ENCODE results near the gene RBM39. TPM values are rescaled to one million over a fixed set of nuclear protein-coding genes. Genes with fewer than 3 reads are reported as not detected.
"Not testable (repeated sequence)": the region's sequence is repeated elsewhere in the genome, so short reads cannot be mapped to it uniquely, and the experiment has no call there.

RBM39 gene
- total RNA-seq, 2 experiments from 2014 or later: 333 to 358 TPM

GRCh38 chr20:35771689-35772562 lies 29.9 kb upstream of the RBM39 start, which contains the start of gene PHF20:
TSS of gene PHF20 (plus strand) at chr20:35772015. CDS start at chr20:35801523, 29,508 bp downstream.
- DNase-seq (peak; percentile 100), ATAC-seq (peak; percentile 93)
- Mint-ChIP-seq H3K27me3 (ENCODE audit: low read depth) (no peaks in the 10 kb centered on the region), H3K4me1 (ENCODE audit: low read depth) (peaks cover 68% of the 10 kb centered on the region), H3K4me3 (peak within 1 kb of the TSS; percentile 82), H3K36me3 (ENCODE audit: low read depth) (peaks cover 32% of the 10 kb centered on the region), H3K27ac (peak within 1 kb of the TSS; percentile 94), H3K9me3 (ENCODE audit: insufficient read depth) (peaks cover 8% of the 10 kb centered on the region)
- ChIA-PET CTCF (interaction anchor here (0.8 to 3.9 kb wide), 6 partner anchors 28 to 182 kb away, joined by 3 to 44 read pairs (median 4); partner anchors contain the start of genes RBM39 and SCAND1), POLR2A (interaction anchor here (0.6 to 11.2 kb wide), 10 partner anchors 25 to 803 kb away, joined by 3 to 401 read pairs (median 4); partner anchors contain the start of genes RBM39 and SCAND1)

DNA sequence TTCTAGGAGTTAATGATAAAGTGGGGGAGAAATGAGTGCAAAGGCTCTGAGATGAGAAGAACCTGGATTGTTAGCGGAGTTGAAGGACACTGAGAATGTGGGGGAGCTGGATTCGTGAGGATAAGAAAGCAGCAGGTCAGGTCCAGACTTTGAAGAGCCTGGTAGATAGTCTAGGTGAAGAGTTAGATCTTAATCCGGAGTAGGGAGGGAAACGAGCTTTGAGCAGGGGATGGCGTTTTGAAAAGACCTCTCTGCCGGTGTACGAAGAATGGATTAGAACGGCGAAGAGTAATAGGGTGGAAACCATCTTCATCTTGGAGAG lies 29.3 kb upstream of the RBM39 start:
- no peak for DNase-seq
- H3K27ac Mint-ChIP-seq: peak overlapping the region; percentile 94
- POLR2A ChIA-PET: interaction anchor here (0.6 to 11.2 kb wide), 7 partner anchors 26 to 183 kb away, joined by 3 to 401 read pairs (median 5); partner anchors contain the start of genes RBM39 and SCAND1
- H3K9me3 Mint-ChIP-seq (ENCODE audit: insufficient read depth): peaks cover 8% of the 10 kb centered on the region
- no peaks in the 10 kb centered on the region for H3K27me3 Mint-ChIP-seq (ENCODE audit: low read depth)
- CTCF ChIA-PET: interaction anchor here (0.8 to 3.9 kb wide), 4 partner anchors 28 to 183 kb away, joined by 3 to 44 read pairs (median 4); partner anchors contain the start of genes RBM39 and SCAND1
- H3K36me3 Mint-ChIP-seq (ENCODE audit: low read depth): peaks cover 29% of the 10 kb centered on the region
- H3K4me1 Mint-ChIP-seq (ENCODE audit: low read depth): peaks cover 64% of the 10 kb centered on the region
- H3K4me3 Mint-ChIP-seq: peak overlapping the region; percentile 63
- ATAC-seq: no peak

DNA sequence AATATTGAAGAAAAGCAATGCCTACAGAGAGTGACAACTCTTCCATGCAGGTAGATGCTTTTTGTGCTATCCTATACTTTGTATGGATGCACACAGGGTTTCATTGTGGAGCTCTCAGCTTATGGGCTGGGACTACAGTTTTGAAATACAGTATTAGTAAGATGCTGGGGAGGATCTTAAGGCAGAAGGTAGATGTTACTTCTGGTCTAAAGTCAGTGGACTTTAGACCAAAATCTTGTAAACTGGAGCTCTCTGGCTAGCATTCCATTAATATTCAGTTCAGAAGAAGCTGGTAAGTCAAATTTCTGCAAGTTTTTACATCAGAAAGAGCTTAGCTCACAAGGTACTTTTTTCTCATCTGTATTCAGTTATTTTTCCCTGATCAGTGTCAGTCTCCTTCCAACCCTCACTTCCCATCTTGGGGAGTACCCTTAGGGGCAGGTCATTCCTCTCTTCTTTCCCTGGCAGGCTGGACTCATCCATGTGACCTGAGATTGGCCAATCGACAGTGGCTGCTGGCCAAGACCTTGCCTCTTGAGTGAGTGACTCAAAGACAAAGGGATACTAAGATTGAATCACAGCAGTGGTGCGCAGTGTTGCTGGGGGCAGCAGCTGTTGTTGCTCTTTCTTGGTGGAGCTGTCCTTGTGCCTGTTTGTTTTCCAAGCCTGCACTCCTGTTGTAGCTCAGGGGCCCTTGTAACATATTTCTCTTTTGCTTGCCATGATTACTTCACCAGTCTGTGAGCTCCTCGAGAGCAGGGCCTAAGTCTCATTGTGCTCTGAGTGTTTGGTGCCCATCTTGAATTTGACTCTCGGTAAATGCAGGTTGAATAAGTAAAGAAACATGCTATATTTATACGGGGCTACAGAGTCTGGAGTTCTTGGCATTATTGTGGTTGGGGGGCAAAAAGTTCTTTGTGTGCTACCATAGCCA lies 26.9 kb upstream of the RBM39 start:
- ChIA-PET POLR2A (interaction anchor here (0.9 to 11.2 kb wide), 4 partner anchors 22 to 150 kb away, joined by 3 to 401 read pairs (median 3); partner anchors contain the start of gene RBM39), CTCF (interaction anchor here (0.6 to 2.3 kb wide), 6 partner anchors 8 to 185 kb away, joined by 3 to 48 read pairs (median 6); partner anchors contain the start of genes RBM39 and SCAND1)
- H3K9me3 Mint-ChIP-seq (ENCODE audit: insufficient read depth): peaks cover 8% of the 10 kb centered on the region
- DNase-seq (peak; percentile 56), ATAC-seq (no peak)
- H3K27ac Mint-ChIP-seq: peak overlapping the region; percentile 99
- H3K36me3 Mint-ChIP-seq (ENCODE audit: low read depth): peaks cover 20% of the 10 kb centered on the region
- peak overlapping the region; percentile 77 for H3K4me3 Mint-ChIP-seq
- H3K27me3 Mint-ChIP-seq (ENCODE audit: low read depth): no peaks in the 10 kb centered on the region
- peaks cover 52% of the 10 kb centered on the region for H3K4me1 Mint-ChIP-seq (ENCODE audit: low read depth)

DNA sequence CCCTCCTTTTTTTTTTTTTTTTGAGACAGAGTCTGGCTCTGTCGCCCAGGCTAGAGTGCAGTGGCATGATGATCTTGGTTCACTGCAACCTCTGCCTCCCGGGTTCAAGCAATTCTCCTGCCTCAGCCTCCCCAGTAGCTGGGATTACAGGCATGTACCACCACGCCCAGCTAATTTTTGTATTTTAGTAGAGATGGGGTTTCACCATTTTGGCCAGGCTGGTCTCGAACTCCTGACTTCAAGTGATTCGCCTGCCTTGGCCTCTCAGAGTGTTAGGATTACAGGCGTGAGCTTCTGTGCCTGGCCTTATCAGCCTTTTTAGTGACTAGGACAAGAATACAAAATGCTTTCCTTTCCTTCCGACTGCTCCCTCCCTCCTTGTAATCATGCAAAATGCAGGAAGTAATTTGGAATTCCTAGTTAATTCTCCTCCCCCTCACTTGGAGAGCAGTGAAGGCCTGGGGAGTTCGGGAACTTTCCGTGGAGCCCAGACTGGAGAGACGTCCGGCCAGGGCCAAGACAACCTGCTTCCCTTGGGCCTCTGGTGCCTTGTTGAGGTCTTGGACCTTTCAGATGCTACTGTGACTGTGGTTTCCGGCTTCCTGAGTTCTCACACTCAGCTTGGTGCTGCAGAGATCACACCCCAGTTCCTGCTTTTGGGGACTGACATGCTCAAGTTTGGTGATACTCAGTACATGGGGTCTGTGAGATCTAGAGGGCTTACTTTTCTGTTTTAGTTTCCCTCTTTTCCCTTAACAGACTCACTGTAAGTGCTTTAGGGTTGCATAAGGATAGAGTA lies 25.8 kb upstream of the RBM39 start:
- peak overlapping the region; percentile 99 for H3K27ac Mint-ChIP-seq
- H3K27me3 Mint-ChIP-seq (ENCODE audit: low read depth): no peaks in the 10 kb centered on the region
- ATAC-seq: peak; percentile 49
- H3K4me3 Mint-ChIP-seq: peak overlapping the region; percentile 77
- ChIA-PET CTCF (interaction anchor here (0.6 to 2.3 kb wide), 6 partner anchors 9 to 187 kb away, joined by 3 to 48 read pairs (median 6); partner anchors contain the start of genes RBM39 and SCAND1), POLR2A (interaction anchor here (0.5 to 11.2 kb wide), 3 partner anchors 21 to 318 kb away, joined by 3 to 401 read pairs (median 3); partner anchors contain the start of gene RBM39)
- DNase-seq: peak; percentile 87
- H3K4me1 Mint-ChIP-seq (ENCODE audit: low read depth): peaks cover 41% of the 10 kb centered on the region
- H3K36me3 Mint-ChIP-seq (ENCODE audit: low read depth): peaks cover 8% of the 10 kb centered on the region
- peaks cover 8% of the 10 kb centered on the region for H3K9me3 Mint-ChIP-seq (ENCODE audit: insufficient read depth)

DNA sequence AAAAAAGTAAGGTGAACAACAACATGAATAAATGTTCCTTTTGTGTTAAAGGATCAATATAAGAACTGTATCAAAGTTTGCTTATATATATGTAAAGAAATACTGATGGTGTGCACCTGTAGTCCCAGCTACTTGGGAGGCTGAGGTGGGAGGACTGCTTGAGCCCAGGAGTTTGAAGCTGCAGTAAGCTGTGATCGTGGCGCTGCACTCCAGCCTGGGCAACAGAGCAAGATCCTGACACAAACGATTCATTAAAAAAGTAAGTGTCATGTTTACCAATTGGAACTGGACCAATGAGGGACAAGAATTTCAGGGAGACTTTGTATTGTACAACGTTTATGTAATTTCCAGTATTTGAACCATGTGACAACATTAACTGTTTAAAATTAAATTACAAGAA lies 24.8 kb upstream of the RBM39 start:
- DNase-seq (no peak), ATAC-seq (no peak)
- Mint-ChIP-seq H3K4me3 (no peak overlapping the region), H3K27ac (peak overlapping the region; percentile 57), H3K36me3 (ENCODE audit: low read depth) (peaks cover 8% of the 10 kb centered on the region), H3K4me1 (ENCODE audit: low read depth) (peaks cover 40% of the 10 kb centered on the region), H3K27me3 (ENCODE audit: low read depth) (no peaks in the 10 kb centered on the region), H3K9me3 (ENCODE audit: insufficient read depth) (peaks cover 8% of the 10 kb centered on the region)
- ChIA-PET CTCF (interaction anchor here (2.3 kb wide), 1 partner anchor 23 kb away, joined by 48 read pairs; the partner anchor contains the start of gene RBM39), POLR2A (interaction anchor here (1.2 to 11.2 kb wide), 2 partner anchors 26 to 103 kb away, joined by 3 to 401 read pairs; partner anchors contain the start of gene RBM39)

DNA sequence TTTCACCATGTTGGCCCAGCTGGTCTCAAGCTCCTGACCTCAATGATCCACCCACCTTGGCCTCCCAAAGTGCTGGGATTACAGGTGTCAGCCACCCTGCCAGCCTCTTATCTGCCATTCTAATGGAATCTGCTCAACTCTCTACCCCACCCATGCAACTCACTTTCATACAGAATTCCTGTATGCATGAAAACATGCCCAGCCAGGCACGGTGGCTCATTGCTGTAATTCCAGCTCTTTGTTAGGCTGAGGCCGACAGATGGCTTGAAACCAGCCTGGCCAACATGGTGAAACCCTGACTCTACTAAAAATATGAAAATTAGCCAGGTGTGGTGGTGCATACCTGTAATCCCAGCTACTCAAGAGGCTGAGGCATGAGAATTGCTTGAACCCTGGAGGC lies 22.9 kb upstream of the RBM39 start:
- DNase-seq; H3K9me3 Mint-ChIP-seq (ENCODE audit: insufficient read depth); ATAC-seq; H3K4me3 Mint-ChIP-seq; H3K36me3 Mint-ChIP-seq (ENCODE audit: low read depth); H3K27ac Mint-ChIP-seq; H3K27me3 Mint-ChIP-seq (ENCODE audit: low read depth): not testable (repeated sequence)
- CTCF ChIA-PET: interaction anchor here (1.7 kb wide), 1 partner anchor 21 kb away, joined by 8 read pairs; no protein-coding TSS in a partner anchor
- H3K4me1 Mint-ChIP-seq (ENCODE audit: low read depth): peaks cover 29% of the 10 kb centered on the region
- POLR2A ChIA-PET: interaction anchor here (2.4 kb wide), 1 partner anchor 22 kb away, joined by 13 read pairs; the partner anchor contains the start of gene RBM39

DNA sequence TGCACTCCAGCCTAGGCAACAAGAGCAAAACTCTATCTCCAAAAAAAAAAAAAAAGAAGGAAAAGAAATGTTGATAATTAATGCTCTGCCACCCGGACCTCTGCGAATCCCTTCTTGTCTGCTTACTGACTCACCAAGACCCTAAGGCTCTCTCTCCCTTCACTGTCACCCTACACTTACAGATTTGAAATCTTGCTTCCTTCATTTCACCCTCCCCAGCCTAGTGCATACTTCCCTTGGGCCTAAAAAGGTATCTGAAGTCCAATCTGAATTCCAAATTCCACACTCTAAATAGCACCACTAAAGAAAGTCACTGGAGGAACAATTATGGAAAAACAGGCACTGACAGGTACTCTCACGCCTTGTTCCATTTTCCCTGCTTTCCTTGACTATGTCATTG lies 20.4 kb upstream of the RBM39 start:
- ATAC-seq: no peak
- Mint-ChIP-seq H3K4me1 (ENCODE audit: low read depth) (peaks cover 7% of the 10 kb centered on the region), H3K4me3 (no peak overlapping the region), H3K36me3 (ENCODE audit: low read depth) (no peaks in the 10 kb centered on the region), H3K27ac (no peak overlapping the region), H3K27me3 (ENCODE audit: low read depth) (no peaks in the 10 kb centered on the region), H3K9me3 (ENCODE audit: insufficient read depth) (no peaks in the 10 kb centered on the region)
- DNase-seq: no peak
- ChIA-PET CTCF (no interaction called here), POLR2A (interaction anchor here (2.0 kb wide), 1 partner anchor 20 kb away, joined by 9 read pairs; the partner anchor contains the start of gene RBM39)

DNA sequence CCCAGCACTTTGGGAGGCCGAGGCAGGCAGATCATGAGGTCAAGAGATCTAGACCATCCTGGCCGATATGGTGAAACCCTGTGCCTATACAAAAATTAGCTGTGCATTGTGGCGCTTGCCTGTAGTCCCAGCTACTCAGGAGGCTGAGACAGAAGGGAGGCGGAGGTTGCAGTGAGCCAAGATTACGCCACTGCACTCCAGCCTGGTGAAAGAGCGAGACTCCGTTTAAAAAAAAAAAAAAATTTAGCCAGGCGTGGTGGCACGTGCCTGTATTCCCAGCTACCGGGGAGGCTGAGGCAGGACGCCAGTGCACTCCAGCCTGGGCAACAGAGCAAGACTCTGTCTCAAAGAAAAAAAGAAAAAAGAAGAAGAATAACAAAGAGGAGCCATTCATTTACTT lies 19.5 kb upstream of the RBM39 start:
- H3K9me3 Mint-ChIP-seq (ENCODE audit: insufficient read depth); H3K4me1 Mint-ChIP-seq (ENCODE audit: low read depth); CTCF ChIA-PET; H3K4me3 Mint-ChIP-seq; H3K27me3 Mint-ChIP-seq (ENCODE audit: low read depth); H3K36me3 Mint-ChIP-seq (ENCODE audit: low read depth); DNase-seq; ATAC-seq; H3K27ac Mint-ChIP-seq: not testable (repeated sequence)
- POLR2A ChIA-PET: interaction anchor here (2.0 kb wide), 1 partner anchor 19 kb away, joined by 9 read pairs; the partner anchor contains the start of gene RBM39

DNA sequence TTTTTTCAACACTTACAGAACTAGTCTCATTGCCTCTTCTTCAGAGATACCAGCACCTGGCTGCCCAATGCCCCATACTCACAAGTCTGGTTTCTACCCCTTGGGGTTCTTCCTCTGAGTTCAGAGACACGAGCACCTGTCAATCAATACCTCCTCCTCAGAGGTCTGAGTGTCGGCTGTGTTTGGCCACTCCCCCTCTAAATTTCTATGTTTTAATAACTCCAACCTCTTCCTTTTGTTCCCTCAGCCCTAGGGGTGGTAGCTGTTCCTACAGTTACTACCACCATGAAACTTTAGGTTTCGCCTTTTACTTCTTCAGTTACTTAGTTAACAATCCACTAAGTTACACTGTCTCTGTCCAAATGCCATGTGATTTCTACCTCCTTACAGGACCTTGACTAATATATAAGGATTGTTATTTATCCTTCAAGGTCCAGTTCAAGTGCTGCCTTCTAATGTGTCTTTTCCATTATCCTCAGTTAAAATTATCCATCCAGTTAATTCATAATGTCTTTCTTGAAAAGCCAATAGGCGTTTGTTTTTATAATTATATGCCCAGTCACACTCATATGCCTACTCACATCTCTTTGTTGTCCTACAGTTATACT lies 15.1 kb upstream of the RBM39 start:
- DNase-seq (no peak), ATAC-seq (no peak)
- Mint-ChIP-seq H3K9me3 (ENCODE audit: insufficient read depth) (no peaks in the 10 kb centered on the region), H3K27ac (no peak overlapping the region), H3K4me3 (no peak overlapping the region), H3K36me3 (ENCODE audit: low read depth) (no peaks in the 10 kb centered on the region), H3K4me1 (ENCODE audit: low read depth) (peaks cover 4% of the 10 kb centered on the region), H3K27me3 (ENCODE audit: low read depth) (peaks cover 6% of the 10 kb centered on the region)
- ChIA-PET CTCF (no interaction called here), POLR2A (interaction anchor here (0.6 kb wide), 1 partner anchor 667 kb away, joined by 3 read pairs; no protein-coding TSS in a partner anchor)

- no peak for ATAC-seq
- H3K27me3 Mint-ChIP-seq (ENCODE audit: low read depth): peaks cover 6% of the 10 kb centered on the region
- no peak for DNase-seq
- ChIA-PET CTCF (no interaction called here), POLR2A (interaction anchor here (0.6 to 3.1 kb wide), 4 partner anchors 12 to 666 kb away, joined by 3 to 22 read pairs (median 3); partner anchors contain the start of genes RBM39 and SCAND1)
- H3K4me1 Mint-ChIP-seq (ENCODE audit: low read depth): peaks cover 4% of the 10 kb centered on the region
- no peaks in the 10 kb centered on the region for H3K9me3 Mint-ChIP-seq (ENCODE audit: insufficient read depth)
- H3K4me3 Mint-ChIP-seq: no peak overlapping the region
- no peak overlapping the region for H3K27ac Mint-ChIP-seq
- H3K36me3 Mint-ChIP-seq (ENCODE audit: low read depth): no peaks in the 10 kb centered on the region
Measured at GRCh38 chr20:35756404-35756803, 14.3 kb upstream of the RBM39 start.
